Neural cell (in vitro differentiated cells): ENCODE results near the gene SCAI. TPM values are rescaled to one million over a fixed set of nuclear protein-coding genes. Genes with fewer than 3 reads are reported as not detected.

Source experiments
- H2AFZ ChIP-seq: fragments of 200-600, 300-800 bp; sonication (generic), shearing (Covaris generic); 2 replicates; pipeline ENCODE4 v1.6.0; 2014; ENCODE audit warnings: low read depth, mild to moderate bottlenecking, antibody characterized with exemption, low read length, moderate library complexity
- H3F3A ChIP-seq: fragments of 200-600 bp; shearing (Covaris generic); 2 replicates; pipeline ENCODE4 v1.6.1; 2016; ENCODE audit warnings: mild to moderate bottlenecking, moderate library complexity, mixed read lengths, antibody characterized with exemption, low read length; ENCODE audit not compliant: insufficient read depth, poor library complexity, severe bottlenecking
- H3K27ac ChIP-seq: fragments of 200-600, 300-800 bp; sonication (generic), shearing (Covaris generic); 2 replicates; pipeline ENCODE4 v1.5.1; 2014; ENCODE audit warnings: mild to moderate bottlenecking, low read length, moderate library complexity
- H3K27me3 ChIP-seq: fragments of 300-800, 200-600 bp; sonication (generic), shearing (Covaris generic); 2 replicates; pipeline ENCODE4 v1.6.0; 2014; ENCODE audit warnings: mild to moderate bottlenecking, low read depth, low read length, moderate library complexity; ENCODE audit not compliant: insufficient read depth
- H3K36me3 ChIP-seq: fragments of 300-800, 200-600 bp; sonication (generic), shearing (Covaris generic); 2 replicates; pipeline ENCODE4 v1.5.1; 2014; ENCODE audit warnings: mild to moderate bottlenecking, antibody characterized with exemption, low read length, moderate library complexity; ENCODE audit not compliant: insufficient read depth
- H3K4me2 ChIP-seq: fragments of 300-800, 200-600 bp; sonication (generic), shearing (Covaris generic); 2 replicates; pipeline ENCODE4 v1.6.0; 2014; ENCODE audit warnings: mild to moderate bottlenecking, low read length
- H3K4me3 ChIP-seq: fragments of 300-800, 200-600 bp; sonication (generic), shearing (Covaris generic); 2 replicates; pipeline ENCODE4 v1.5.1; 2014; ENCODE audit warnings: mild to moderate bottlenecking, low read length, moderate library complexity
- H3K79me2 ChIP-seq: fragments of 200-600 bp; shearing (Covaris generic); replicated peaks from 2 replicates; pipeline ENCODE4 v1.6.0; 2014; ENCODE audit warnings: mild to moderate bottlenecking, low read length, moderate library complexity; ENCODE audit not compliant: insufficient read depth
- H3K9ac ChIP-seq: fragments of 300-800, 200-600 bp; sonication (generic), shearing (Covaris generic); 2 replicates; pipeline ENCODE4 v1.6.1; 2016; ENCODE audit warnings: mild to moderate bottlenecking, low read length, mixed read lengths
- H3K9me2 ChIP-seq: fragments of 200-600 bp; shearing (Covaris generic); 2 replicates; pipeline ENCODE4 v1.6.1; 2016; ENCODE audit warnings: mild to moderate bottlenecking, low read length, mixed read lengths; ENCODE audit not compliant: insufficient read depth
- H3K9me3 ChIP-seq: fragments of 200-600, 300-800 bp; sonication (generic), shearing (Covaris generic); 2 replicates; pipeline ENCODE4 v1.6.1; 2016; ENCODE audit warnings: mild to moderate bottlenecking, mixed run types, low read length, moderate library complexity, mixed read lengths
- H4K20me1 ChIP-seq: fragments of 200-600 bp; shearing (Covaris generic); 2 replicates; pipeline ENCODE4 v1.6.1; 2016; ENCODE audit warnings: mild to moderate bottlenecking, mixed run types; ENCODE audit not compliant: insufficient read depth
- CTCF ChIP-seq: fragments of 450-650 bp; IDR thresholded peaks from 2 replicates; pipeline ENCODE4 v1.5.1; 2014; ENCODE audit warnings: antibody characterized with exemption, mild to moderate bottlenecking, moderate library complexity; ENCODE audit not compliant: poor library complexity, severe bottlenecking
- EP300 ChIP-seq: fragments of 450-650 bp; conservative IDR thresholded peaks from 2 replicates; pipeline ENCODE4 v1.6.1; 2014; ENCODE audit warnings: antibody characterized with exemption, mild to moderate bottlenecking, moderate library complexity; ENCODE audit not compliant: poor library complexity, severe bottlenecking
- EZH2 ChIP-seq: fragments of 200-600, 300-800 bp; shearing (Covaris generic), sonication (generic); IDR thresholded peaks from 2 replicates; pipeline ENCODE4 v1.6.1; 2014; ENCODE audit warnings: antibody characterized with exemption, low read length, borderline replicate concordance, mild to moderate bottlenecking; ENCODE audit not compliant: insufficient read depth, poor library complexity, severe bottlenecking
- MXI1 ChIP-seq: fragments of 450-650 bp; conservative IDR thresholded peaks from 2 replicates; pipeline ENCODE4 v1.6.1; 2014; ENCODE audit warnings: antibody characterized with exemption, mild to moderate bottlenecking; ENCODE audit not compliant: poor library complexity, severe bottlenecking
- POLR2AphosphoS5 ChIP-seq: IDR thresholded peaks from 2 replicates; pipeline ENCODE4 v1.6.1; 2012
- RAD21 ChIP-seq: fragments of 450-650 bp; conservative IDR thresholded peaks from 2 replicates; pipeline ENCODE4 v1.6.1; 2014; ENCODE audit warnings: antibody characterized with exemption, mild to moderate bottlenecking, moderate library complexity
- REST ChIP-seq: IDR thresholded peaks from 2 replicates; pipeline ENCODE4 v1.6.1; 2012; ENCODE audit warnings: borderline replicate concordance
- SMC3 ChIP-seq: fragments of 450-650 bp; conservative IDR thresholded peaks from 2 replicates; pipeline ENCODE4 v1.6.1; 2014; ENCODE audit warnings: antibody characterized with exemption, mild to moderate bottlenecking, moderate library complexity; ENCODE audit not compliant: poor library complexity
- TAF1 ChIP-seq: IDR thresholded peaks from 2 replicates; pipeline ENCODE4 v1.6.1; 2012; ENCODE audit warnings: low read depth
- polyA plus RNA-seq: library from polyadenylated mRNA; depleted of rRNA; stranded (reverse); fragments of >200 nt; gene quantifications from 2 replicates; pipeline ENCODE4 v1.2.3, GENCODE V29; 2014

SCAI gene
- polyA plus RNA-seq, 1 donor from 2014 or later: 43.2 TPM

GRCh38 chr9:124954255-124954654 lies 189.1 kb downstream of the SCAI start:
- Histone ChIP-seq H3K9me3 (no peaks in the 10 kb centered on the region), H3K9me2 (no peaks in the 10 kb centered on the region), H3K4me2 (no peak overlapping the region), H3K79me2 (no peaks in the 10 kb centered on the region), H3K4me3 (no peak overlapping the region), H3K9ac (no peak overlapping the region), H4K20me1 (no peaks in the 10 kb centered on the region), H3K36me3 (no peaks in the 10 kb centered on the region), H3K27me3 (no peaks in the 10 kb centered on the region), H2AFZ (no peak overlapping the region), H3F3A (no peaks in the 10 kb centered on the region), H3K27ac (no peak overlapping the region)
- no peak for TF ChIP-seq TAF1
- TF ChIP-seq SMC3: no peak
- TF ChIP-seq RAD21: no peak
- no peak for TF ChIP-seq POLR2AphosphoS5
- TF ChIP-seq REST: no peak
- no peak for TF ChIP-seq CTCF
- no peak for TF ChIP-seq MXI1
- no peak for TF ChIP-seq EP300
- no peak for TF ChIP-seq EZH2

- Histone ChIP-seq H3K9ac (no peak overlapping the region), H3K79me2 (no peaks in the 10 kb centered on the region), H3K4me3 (no peak overlapping the region), H3K27me3 (no peaks in the 10 kb centered on the region), H3K27ac (no peak overlapping the region), H3K36me3 (no peaks in the 10 kb centered on the region), H3F3A (no peaks in the 10 kb centered on the region), H4K20me1 (no peaks in the 10 kb centered on the region), H2AFZ (no peak overlapping the region), H3K9me2 (no peaks in the 10 kb centered on the region), H3K9me3 (no peaks in the 10 kb centered on the region), H3K4me2 (no peak overlapping the region)
- TF ChIP-seq SMC3 (no peak), TAF1 (no peak), RAD21 (no peak), MXI1 (no peak), REST (no peak), EP300 (no peak), POLR2AphosphoS5 (no peak)
Measured at GRCh38 chr9:124950050-124950718, 193.1 kb downstream of the SCAI start.
